Measurements from ENCODE around the gene ABLIM2.

The ABLIM2 gene

DNA sequence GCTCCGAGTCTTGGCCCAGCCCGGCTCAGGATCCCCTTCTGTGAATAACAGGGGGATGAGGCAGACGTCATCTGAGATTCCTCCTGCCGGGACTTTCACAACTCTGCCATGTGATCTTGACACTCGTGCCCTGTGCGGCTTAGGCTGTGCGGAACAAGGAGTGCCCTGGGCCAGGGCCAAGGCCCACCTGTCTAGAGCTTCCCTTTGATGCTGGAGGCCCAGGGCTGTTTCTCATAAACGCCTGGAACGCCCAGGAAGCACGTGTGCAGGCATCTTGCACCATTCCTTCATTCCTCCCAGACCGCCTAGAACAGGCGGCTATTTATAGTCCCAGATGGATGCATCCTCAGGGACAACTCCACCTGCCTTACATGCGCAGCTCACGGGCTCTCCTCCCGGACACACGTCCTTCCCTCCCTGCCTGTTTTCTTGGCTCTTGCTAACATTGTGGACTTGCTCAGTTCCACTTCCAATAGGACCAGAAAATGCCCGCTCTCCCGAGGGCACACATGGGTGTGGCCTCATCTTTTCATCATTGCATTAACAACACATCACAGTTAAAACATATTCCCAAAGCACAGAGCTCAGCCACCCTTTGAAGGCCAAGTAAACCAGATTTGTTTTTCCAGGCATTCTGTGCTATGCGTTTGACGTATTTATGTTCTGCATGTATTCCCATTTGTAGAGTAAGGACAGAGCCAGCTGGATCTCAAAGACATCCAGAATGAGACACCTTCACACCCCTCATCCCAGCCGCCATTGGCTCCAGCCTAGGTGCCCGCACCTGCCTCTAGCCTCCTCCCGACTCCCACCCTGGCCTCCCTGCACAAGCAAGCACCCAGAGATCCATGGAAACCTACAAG lies 57.2 kb downstream of the ABLIM2 start:
- peak; percentile 60 for DNase-seq

DNA sequence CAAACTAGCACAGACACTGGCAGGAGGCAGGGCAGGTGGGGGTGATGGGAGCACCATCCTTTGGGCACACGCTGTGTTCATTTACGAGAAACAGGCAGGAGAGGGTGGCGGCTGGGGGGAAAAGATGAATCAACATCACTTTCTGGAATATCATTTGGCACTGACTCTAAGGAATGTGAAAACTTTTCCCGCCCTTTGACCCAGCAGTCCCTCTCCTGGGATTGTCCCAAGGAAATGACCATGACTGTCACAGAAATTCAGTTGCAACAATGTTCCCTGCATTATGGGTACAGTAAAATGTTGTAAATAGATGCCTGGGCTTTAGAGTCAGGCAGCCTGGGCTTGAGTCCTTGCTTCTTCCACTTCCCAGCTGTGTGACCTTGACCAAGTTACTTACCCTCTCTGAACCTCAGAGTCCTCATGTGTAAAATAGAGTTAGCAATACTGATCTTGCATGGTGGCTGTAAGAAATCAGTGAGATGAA lies 58.6 kb downstream of the ABLIM2 start:
- DNase-seq, result no peak

DNA sequence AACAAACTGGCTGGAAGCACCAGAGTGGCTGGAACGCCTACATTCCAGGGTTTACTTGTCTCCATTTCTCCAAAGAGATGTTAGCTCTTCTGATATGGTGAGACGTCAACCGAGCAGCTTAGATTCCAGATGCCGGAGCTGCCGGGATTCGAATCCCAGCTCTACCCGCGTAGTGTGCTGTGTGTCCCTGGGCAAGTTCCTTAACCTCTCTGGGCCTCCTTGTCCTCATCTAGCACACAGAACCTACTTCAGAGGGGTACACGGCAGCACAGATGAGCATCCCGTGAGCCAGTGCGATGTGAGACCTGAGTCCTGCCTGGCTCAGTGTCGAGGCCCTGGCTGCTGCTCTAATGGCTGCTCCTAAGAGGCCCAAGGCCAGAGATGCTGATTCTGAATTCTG lies 60.1 kb downstream of the ABLIM2 start:
- DNase-seq, result no peak

DNA sequence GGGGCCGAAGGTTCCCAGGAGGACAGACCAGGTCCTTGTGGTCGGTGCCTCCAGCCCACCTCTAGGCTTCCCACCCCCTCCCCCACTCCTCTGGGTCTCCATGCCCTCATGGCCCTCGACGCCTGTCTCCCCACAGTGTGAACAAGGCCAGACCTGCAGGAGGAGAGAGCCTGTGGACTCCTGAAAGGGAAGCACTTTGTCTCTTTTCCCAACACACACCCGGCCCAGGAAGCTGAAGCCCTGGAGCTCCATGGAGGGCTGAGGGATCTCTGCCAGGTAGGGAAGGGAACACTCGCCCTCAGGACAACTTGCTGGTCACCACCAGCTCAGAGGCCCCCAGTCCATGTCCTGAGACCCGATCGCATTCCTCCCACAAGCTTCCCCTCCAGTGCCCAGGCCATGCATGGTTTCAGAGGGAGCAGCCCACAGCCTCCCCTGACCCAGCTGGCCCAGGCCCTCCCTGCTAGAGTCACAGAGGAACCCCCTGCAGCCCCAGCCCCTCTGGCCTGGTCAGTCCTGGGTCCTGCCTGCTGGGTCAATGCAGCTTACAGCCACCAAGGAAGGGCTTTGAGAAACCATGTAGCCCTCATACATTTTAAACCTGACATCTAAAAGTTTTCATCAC lies 60.8 kb downstream of the ABLIM2 start:
- no peak for DNase-seq

DNA sequence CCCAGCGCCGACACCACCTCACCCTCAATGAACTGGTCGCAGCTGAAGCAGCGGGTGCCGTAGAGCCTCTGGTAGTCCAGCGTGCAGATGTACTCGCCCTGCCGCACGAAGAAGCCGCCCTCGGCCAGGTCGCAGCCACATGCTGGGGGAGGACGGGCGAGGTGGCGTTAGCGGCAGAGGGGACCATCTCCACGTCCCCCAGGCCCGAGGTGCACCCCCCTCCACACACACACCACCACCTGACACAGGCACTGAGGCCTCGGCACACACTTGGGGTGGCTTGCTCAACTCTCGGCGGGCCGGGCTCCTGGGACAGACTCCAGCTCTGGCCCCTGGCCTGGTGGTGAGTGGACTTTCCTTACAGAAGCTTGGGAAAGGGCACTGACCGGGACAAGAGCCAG lies 61.5 kb downstream of the ABLIM2 start:
- DNase-seq, result no peak

DNA sequence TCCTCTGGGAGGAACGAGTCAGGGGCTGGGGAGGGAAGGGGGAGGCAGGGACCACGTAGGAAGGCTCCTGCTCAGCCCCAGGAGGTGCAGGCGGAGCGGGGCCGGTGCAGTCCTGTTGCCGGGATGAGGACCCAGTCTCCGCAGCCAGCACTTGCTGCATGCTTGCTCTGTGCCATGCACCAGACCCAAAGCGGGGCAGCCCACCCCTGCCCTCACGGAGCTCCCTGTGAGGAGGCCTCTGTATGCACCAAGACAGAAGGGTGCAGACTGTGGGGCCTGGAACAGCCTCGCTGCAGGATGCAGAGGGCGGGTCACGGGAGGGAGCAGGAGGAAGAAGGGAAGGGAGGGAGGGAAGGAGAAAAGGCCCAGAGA lies 61.9 kb downstream of the ABLIM2 start:
- DNase-seq, result no peak

DNA sequence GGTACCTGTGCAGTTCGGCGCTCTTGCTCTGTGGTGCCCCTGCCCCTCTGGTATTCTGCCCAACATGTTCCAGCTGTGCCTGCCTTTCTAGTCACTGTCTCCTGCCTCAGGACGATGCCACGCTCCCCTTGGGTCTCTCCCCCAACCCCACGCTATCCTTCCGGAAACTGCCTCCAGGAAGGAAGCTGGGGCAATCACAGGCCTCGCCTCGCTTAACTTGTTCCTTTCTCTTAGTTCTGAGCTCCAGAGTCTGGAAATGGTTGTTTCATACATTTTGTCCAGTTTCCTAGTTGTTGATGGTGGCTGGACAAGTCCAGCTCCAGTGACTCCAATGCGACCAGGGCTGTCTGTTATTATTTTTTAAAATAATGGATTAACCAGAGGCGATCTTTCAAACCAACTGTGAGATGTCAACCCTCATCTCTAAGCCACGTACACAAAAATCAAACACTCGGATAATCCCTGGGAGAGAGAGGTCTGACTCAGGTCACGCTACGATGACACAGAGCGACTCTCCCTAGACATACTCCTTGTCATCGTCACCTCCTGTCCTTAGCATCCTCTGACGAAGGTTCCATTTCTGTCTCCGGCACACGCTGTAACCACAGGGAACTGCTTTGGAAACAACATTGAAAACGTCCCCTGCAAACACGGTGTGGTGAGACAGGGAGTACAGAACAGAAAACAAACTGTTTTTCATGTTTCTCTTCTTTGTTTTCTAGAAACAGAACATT lies 62.5 kb downstream of the ABLIM2 start:
- DNase-seq, result no peak

- DNase-seq, result no peak
Measured at GRCh38 chr4:8093587-8094274, 64.9 kb downstream of the ABLIM2 start.

- DNase-seq, result no peak
Measured at GRCh38 chr4:8092282-8092681, 66.3 kb downstream of the ABLIM2 start.

GRCh38 chr4:8090744-8091301 lies 67.8 kb downstream of the ABLIM2 start:
- no peak for DNase-seq

DNA sequence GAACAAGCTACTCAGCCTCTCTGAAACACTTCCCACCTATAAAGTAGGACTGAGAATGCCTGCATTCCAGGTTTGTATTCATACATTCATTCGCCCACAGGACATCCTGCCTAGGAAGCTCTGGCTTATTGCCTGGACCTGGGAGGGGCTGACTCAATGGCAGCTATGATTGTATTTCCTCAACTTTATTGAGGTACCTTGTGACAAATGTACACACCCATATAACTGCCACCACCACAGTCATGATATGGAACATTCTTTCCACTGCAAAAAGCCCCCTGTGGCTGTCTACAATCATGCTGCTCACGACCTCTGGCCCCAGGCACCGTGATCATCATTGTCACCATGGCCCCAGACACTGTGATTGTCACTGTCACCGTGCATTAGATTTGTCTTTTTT lies 68.3 kb downstream of the ABLIM2 start:
- DNase-seq, result no peak

- no peak for DNase-seq
Measured at GRCh38 chr4:8089862-8090261, 68.8 kb downstream of the ABLIM2 start.

GRCh38 chr4:8088966-8089491 lies 69.6 kb downstream of the ABLIM2 start:
- no peak for DNase-seq

GRCh38 chr4:8087921-8088495 lies 70.6 kb downstream of the ABLIM2 start:
- no peak for DNase-seq

DNA sequence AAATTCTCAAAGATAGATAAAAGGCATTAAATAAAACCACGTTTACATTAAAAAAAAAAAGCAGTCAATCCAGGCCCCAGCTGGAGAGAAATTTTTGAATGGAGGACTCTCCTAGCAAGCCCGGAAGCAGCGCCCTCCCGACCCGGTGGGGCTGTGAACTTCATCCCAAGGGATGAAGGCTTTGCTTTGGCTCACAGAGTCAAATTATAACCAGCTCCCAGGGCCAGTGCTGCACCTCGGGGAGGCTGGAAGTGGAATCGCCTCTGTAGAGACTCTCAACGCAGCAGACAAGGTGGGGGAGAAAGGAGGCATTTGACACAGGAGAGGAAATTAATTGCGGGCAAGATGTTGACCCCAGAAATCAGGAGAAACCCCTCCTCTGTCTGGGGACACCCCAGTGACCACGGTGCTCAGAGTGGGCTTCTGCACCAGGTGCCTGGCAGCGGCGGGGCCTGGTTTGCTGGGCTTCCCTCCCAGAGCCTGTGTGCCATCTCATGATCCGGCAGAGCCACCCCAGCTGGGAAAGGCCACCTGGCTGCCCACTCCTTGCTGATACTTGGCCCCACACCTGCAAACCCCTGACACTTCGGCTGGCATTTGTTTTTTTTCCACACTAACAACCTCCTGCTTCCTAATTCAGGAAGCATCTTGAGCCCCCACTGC lies 71.7 kb downstream of the ABLIM2 start:
- DNase-seq, result no peak

- no peak for DNase-seq
Measured at GRCh38 chr4:8085491-8086117, 73.0 kb downstream of the ABLIM2 start.

GRCh38 chr4:8084712-8085490 lies 73.7 kb downstream of the ABLIM2 start:
- DNase-seq, result no peak

- no peak for DNase-seq
Measured at GRCh38 chr4:8084031-8084660, 74.5 kb downstream of the ABLIM2 start.

DNA sequence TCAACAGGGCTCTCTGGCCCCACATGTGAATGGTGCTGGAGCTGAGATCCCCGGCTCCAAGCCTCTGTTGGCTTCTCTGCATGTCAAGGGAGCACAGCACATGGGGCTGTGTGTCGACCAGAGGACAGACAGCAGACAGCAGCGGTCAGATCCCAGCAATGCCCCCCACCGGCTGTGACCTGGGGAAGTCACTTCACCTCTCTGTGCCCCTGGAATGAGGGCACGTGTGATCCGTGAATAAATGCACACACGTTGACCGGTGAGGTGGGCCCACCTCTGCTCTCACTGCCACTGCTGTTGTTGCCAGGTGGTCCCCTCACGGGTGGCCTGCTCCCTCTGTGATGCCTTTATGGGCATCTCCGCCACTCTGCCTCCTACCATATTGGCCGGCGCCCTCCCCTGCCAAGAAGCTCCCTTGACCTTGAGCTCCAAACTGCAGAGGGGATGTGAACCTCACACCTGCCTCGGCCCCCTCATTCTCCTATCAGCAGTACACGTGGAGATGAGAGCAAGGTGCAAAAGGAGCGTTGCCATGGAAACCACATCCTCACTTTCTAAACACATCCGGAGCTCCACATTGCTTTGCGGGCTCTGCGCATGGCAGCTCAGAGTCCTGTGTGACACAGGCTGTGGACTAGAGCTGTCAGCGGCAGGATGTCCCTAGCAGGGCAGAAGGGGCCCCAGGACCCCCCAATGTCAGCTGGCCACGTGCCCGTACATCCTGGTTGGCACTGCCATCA lies 75.4 kb downstream of the ABLIM2 start:
- no peak for DNase-seq
